A549 (cell line): ENCODE results near the gene EVX2.

Experiments
- CTCF ChIP-seq: fragments of >200 bp; sonication (Bioruptor Twin); formaldehyde crosslinking; IDR thresholded peaks from 3 replicates; pipeline ENCODE4 v1.5.1; 2016
- EP300 ChIP-seq, 2 experiments: fragments of >200 bp; sonication (Bioruptor Twin); formaldehyde crosslinking; IDR thresholded peaks; 2 replicates in 1 of 2; 3 replicates in 1 of 2; pipeline ENCODE4 v1.6.1; 2016 to 2017
- ESRRA ChIP-seq: fragments of 150-350 bp; IDR thresholded peaks from 2 replicates; pipeline ENCODE4 v1.6.1; 2014; ENCODE audit warnings: mild to moderate bottlenecking, low read length, borderline replicate concordance
- KDM1A ChIP-seq: fragments of 200-600 bp; sonication (generic); IDR thresholded peaks from 2 replicates; pipeline ENCODE4 v1.6.1; 2016; ENCODE audit warnings: low read depth, mild to moderate bottlenecking
- POLR2AphosphoS2 ChIP-seq: conservative IDR thresholded peaks from 2 replicates; pipeline ENCODE4 v1.6.1; 2012; ENCODE audit warnings: low read length, improper control_type of control experiment, inconsistent platforms
- TP53 ChIP-seq: fragments of 250-450 bp; sonication (Bioruptor Pico); IDR thresholded peaks from 2 replicates; pipeline ENCODE4 v1.5.0; 2021; ENCODE audit warnings: mild to moderate bottlenecking, moderate library complexity
- TF ChIP-seq, protein P1 (sequence below): IDR thresholded peaks from 2 replicates; pipeline ENCODE4 v1.6.1; 2012

GRCh38 chr2:176056406-176056805 is 27.4 kb downstream of the EVX2 start:
- TF ChIP-seq, protein P1, sequence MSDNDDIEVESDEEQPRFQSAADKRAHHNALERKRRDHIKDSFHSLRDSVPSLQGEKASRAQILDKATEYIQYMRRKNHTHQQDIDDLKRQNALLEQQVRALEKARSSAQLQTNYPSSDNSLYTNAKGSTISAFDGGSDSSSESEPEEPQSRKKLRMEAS, result no peak
- no peak for TF ChIP-seq CTCF
- TF ChIP-seq ESRRA, result no peak
- no peak for TF ChIP-seq KDM1A
- no peak for TF ChIP-seq EP300 (IDR thresholded peaks at IDR 0.05)
- no peak for TF ChIP-seq POLR2AphosphoS2
- TF ChIP-seq TP53 (CRISPR knock-in tag), result no peak
